NCI-H82 (cell line): ENCODE measurements around the gene CSRNP3.

Experiments
- DNase-seq: peaks from one replicate; lab custom pipeline; 2025; lab: John Stamatoyannopoulos, UW

The CSRNP3 gene

GRCh38 chr2:165547900-165548299 is 78.4 kb downstream of the CSRNP3 start:
- DNase-seq = no peak

- DNase-seq = no peak
These were observed 80.1 kb downstream of the CSRNP3 start for GRCh38 chr2:165549619-165550018.

- DNase-seq = no peak
These were observed 89.3 kb downstream of the CSRNP3 start for GRCh38 chr2:165558832-165559231.

GRCh38 chr2:165560377-165560988 is 91.0 kb downstream of the CSRNP3 start:
- DNase-seq = no peak

GRCh38 chr2:165561516-165561915 is 92.0 kb downstream of the CSRNP3 start:
- no peak for DNase-seq

GRCh38 chr2:165562233-165562632 is 92.7 kb downstream of the CSRNP3 start:
- DNase-seq = no peak

- peak; percentile 70 for DNase-seq
These were observed 94.1 kb downstream of the CSRNP3 start for GRCh38 chr2:165563468-165564225.

GRCh38 chr2:165566008-165566407 is 96.5 kb downstream of the CSRNP3 start:
- no peak for DNase-seq

- no peak for DNase-seq
These were observed 97.8 kb downstream of the CSRNP3 start for GRCh38 chr2:165567273-165567672.

- DNase-seq = peak; percentile 24
These were observed 98.9 kb downstream of the CSRNP3 start for GRCh38 chr2:165568361-165568760.

GRCh38 chr2:165571477-165571876 is 102.0 kb downstream of the CSRNP3 start:
- DNase-seq = no peak

GRCh38 chr2:165572151-165572550 is 102.7 kb downstream of the CSRNP3 start:
- DNase-seq = peak; percentile 93

GRCh38 chr2:165573534-165574461 is 104.3 kb downstream of the CSRNP3 start:
- peak; percentile 92 for DNase-seq

- DNase-seq = no peak
These were observed 105.6 kb downstream of the CSRNP3 start for GRCh38 chr2:165575044-165575615.

GRCh38 chr2:165576409-165577154 is 107.1 kb downstream of the CSRNP3 start:
- DNase-seq = no peak

GRCh38 chr2:165582409-165582808 is 112.9 kb downstream of the CSRNP3 start:
- no peak for DNase-seq

- no peak for DNase-seq
These were observed 113.5 kb downstream of the CSRNP3 start for GRCh38 chr2:165582863-165583506.

- no peak for DNase-seq
These were observed 114.7 kb downstream of the CSRNP3 start for GRCh38 chr2:165584126-165584654.

GRCh38 chr2:165586019-165586418 is 116.5 kb downstream of the CSRNP3 start:
- no peak for DNase-seq

- DNase-seq = no peak
These were observed 117.9 kb downstream of the CSRNP3 start for GRCh38 chr2:165587335-165587938.
